Measurements from ENCODE around the gene MUC2.

Gene MUC2

DNA sequence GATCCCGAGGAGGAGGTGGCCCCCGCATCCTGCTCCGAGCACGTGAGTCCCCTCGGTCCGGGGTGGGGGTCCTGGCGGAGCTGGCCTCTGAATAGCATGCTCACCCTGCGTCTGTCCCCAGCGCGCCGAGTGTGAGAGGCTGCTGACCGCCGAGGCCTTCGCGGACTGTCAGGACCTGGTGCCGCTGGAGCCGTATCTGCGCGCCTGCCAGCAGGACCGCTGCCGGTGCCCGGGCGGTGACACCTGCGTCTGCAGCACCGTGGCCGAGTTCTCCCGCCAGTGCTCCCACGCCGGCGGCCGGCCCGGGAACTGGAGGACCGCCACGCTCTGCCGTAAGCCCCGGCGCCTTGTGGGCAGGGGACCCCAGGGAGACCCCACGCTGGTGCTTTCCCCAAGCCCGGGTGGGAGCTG, 3.5 kb downstream of the MUC2 start:
- TF ChIP-seq, protein P1, sequence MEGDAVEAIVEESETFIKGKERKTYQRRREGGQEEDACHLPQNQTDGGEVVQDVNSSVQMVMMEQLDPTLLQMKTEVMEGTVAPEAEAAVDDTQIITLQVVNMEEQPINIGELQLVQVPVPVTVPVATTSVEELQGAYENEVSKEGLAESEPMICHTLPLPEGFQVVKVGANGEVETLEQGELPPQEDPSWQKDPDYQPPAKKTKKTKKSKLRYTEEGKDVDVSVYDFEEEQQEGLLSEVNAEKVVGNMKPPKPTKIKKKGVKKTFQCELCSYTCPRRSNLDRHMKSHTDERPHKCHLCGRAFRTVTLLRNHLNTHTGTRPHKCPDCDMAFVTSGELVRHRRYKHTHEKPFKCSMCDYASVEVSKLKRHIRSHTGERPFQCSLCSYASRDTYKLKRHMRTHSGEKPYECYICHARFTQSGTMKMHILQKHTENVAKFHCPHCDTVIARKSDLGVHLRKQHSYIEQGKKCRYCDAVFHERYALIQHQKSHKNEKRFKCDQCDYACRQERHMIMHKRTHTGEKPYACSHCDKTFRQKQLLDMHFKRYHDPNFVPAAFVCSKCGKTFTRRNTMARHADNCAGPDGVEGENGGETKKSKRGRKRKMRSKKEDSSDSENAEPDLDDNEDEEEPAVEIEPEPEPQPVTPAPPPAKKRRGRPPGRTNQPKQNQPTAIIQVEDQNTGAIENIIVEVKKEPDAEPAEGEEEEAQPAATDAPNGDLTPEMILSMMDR (conservative IDR thresholded peaks at IDR 0.05; ENCODE audit: low read depth, low read length), result no peak
- no peak overlapping the region for H3K4me3 ChIP-seq (ENCODE audit: low read depth, low read length)
- DNase-seq (ENCODE audit: low read depth), result no peak

DNA sequence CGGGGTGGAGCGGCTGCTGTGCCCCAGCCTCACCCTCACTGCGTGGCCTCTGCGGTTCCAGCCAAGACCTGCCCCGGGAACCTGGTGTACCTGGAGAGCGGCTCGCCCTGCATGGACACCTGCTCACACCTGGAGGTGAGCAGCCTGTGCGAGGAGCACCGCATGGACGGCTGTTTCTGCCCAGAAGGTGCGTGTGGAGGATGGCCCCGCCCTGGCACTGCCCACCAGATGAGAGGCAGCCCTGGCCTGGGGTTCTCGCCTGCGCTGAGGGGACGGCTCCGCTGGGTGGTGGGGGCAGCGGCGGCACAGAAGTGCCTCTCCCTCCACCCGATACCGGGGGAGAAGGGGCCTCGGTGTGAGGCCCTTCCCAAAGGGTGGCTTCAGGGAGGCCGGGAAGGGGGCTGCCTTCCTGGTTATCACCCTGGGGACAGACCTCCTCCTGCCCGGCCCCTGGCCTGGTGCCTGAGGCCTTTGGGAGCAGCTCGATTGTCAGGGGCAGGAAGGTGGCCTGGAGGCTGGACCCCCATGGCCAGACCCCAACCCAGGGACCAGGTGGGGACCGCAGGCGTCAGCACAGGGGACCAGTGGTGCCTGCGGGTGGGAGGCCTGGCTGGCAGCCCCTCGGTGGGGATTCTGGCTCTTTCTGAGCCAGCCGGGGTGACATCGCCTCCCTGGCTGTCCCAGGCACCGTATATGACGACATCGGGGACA, 7.1 kb downstream of the MUC2 start:
- no peak for DNase-seq (ENCODE audit: low read depth)
- TF ChIP-seq, protein P1 (conservative IDR thresholded peaks at IDR 0.05; ENCODE audit: low read depth, low read length), result no peak
- no peak overlapping the region for H3K4me3 ChIP-seq (ENCODE audit: low read depth, low read length)

DNA sequence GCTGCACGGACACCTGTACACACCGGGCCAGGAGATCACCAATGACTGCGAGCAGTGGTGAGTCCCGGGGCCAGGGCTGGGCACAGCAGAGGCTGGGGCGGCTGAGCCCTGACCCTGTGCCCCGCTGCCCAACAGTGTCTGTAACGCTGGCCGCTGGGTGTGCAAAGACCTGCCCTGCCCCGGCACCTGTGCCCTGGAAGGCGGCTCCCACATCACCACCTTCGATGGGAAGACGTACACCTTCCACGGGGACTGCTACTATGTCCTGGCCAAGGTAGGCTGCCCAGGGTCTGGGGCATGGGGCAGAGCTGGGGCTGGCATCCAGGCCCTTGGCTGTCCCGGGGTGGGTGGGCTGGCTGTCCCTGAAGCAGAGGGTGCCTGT, 7.7 kb downstream of the MUC2 start:
- DNase-seq (ENCODE audit: low read depth), result no peak
- TF ChIP-seq, protein P1 (conservative IDR thresholded peaks at IDR 0.05; ENCODE audit: low read depth, low read length), result no peak
- no peak overlapping the region for H3K4me3 ChIP-seq (ENCODE audit: low read depth, low read length)

DNA sequence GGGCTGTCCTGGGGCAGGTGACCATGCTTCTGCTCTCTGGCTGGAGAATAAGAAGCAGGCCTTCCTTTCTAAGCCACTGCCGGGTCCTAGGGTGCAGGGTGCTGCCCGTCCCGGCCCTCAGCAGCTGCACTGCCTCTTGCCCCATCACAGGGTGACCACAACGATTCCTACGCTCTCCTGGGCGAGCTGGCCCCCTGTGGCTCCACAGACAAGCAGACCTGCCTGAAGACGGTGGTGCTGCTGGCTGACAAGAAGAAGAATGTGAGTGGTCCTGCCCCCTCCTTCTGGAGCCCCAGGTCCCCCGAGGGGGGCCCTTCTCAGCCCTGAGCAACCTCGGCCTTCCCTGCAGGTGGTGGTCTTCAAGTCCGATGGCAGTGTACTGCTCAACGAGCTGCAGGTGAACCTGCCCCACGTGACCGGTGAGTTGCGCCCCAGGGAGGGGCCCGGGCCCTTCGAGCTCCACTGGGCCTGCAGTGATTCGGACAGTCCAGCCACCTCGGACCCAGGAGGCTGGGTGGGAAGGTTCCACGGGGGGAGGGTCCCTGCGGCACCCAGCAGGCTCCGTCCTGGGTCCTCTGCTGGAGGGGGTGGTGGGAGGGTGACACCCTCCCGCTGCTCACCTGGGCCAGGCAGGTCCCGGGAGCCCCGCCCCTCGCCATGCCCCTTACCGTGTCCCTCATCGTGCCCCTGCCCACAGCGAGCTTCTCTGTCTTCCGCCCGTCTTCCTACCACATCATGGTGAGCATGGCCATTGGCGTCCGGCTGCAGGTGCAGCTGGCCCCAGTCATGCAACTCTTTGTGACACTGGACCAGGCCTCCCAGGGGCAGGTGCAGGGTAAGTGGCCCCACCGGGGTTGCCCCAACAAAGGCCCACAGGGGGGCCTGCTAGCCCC, 8.3 kb downstream of the MUC2 start:
- no peak overlapping the region for H3K4me3 ChIP-seq (ENCODE audit: low read depth, low read length)
- TF ChIP-seq, protein P1 (conservative IDR thresholded peaks at IDR 0.05; ENCODE audit: low read depth, low read length), result no peak
- no peak for DNase-seq (ENCODE audit: low read depth)

DNA sequence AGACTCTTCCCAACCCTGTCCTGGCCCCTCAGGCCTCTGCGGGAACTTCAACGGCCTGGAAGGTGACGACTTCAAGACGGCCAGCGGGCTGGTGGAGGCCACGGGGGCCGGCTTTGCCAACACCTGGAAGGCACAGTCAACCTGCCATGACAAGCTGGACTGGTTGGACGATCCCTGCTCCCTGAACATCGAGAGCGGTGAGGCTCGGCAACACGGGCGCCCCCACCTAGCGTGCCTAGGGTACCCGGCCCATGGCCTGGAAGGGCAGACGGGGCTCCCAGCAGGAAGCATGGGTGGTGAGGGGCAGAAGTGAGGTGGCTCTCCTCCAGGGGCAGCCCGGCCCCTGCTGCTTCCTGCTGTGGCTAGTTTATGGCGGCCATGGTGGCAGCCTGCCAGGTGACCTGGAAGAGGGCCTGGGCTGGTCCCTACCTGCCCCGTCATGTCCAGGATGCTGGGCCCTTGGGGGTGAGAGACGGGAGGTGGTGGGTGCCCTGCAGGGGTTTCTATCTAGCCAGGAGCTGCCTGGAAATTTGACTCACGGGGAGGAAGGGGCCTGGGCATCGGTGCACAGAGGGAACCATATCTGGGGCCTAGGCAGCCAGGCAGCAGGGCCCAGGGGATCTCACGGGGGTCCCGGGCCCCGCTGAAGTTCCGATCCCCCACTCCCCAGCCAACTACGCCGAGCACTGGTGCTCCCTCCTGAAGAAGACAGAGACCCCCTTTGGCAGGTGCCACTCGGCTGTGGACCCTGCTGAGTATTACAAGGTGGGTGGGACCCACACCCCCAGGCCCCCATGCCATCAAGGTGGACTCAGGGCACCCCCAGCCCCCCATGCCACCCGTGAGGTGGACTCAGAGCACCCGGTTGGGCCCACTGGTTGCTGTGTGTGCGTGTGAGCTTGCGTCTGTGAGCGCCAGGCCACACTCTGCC, 9.2 kb downstream of the MUC2 start:
- TF ChIP-seq, protein P1 (conservative IDR thresholded peaks at IDR 0.05; ENCODE audit: low read depth, low read length), result no peak
- H3K4me3 ChIP-seq (ENCODE audit: low read depth, low read length), result no peak overlapping the region
- no peak for DNase-seq (ENCODE audit: low read depth)

DNA sequence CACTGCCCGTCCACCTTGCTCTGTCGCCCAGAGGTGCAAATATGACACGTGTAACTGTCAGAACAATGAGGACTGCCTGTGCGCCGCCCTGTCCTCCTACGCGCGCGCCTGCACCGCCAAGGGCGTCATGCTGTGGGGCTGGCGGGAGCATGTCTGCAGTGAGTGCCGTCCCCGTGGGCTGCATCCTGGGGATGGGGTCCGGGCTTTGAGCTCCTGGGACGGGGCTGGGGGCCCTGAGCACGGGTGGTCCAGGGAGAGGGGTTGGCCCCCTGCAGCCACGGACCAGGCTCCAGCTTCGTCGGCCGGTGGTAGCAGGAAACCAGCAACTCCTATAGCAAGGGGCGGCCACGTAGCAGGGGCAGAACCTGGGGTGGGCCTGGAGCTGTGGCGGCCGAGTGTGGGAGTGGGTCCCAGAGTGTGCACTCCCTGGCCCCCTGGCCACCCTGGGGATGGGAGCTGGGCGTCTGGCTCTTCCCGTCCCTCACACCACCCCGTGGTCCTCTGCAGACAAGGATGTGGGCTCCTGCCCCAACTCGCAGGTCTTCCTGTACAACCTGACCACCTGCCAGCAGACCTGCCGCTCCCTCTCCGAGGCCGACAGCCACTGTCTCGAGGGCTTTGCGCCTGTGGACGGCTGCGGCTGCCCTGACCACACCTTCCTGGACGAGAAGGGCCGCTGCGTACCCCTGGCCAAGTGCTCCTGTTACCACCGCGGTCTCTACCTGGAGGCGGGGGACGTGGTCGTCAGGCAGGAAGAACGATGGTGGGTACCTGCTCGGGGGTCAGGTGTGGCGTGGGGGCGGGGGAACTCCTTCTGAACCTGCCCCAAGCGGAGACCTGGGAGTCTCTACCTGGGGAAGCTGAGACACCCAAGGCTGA, 10.1 kb downstream of the MUC2 start:
- H3K4me3 ChIP-seq (ENCODE audit: low read depth, low read length), result no peak overlapping the region
- no peak for DNase-seq (ENCODE audit: low read depth)
- TF ChIP-seq, protein P1 (conservative IDR thresholded peaks at IDR 0.05; ENCODE audit: low read depth, low read length), result no peak
